ENCODE data around the gene KRTAP10-2.
"Not testable (repeated sequence)": the region's sequence is repeated elsewhere in the genome, so short reads cannot be mapped to it uniquely, and the experiment has no call there.

Gene KRTAP10-2

GRCh38 chr21:44551340-44551961, at the start of gene KRTAP10-2:
KRTAP10-2 (minus strand) TSS chr21:44551505; CDS start chr21:44551458, 47 bp downstream.
- CTCF ChIA-PET = no interaction called here
- DNase-seq (ENCODE audit: low spot score) = no peak

GRCh38 chr21:44601091-44601490, 49.8 kb upstream of the KRTAP10-2 start:
- POLR2A ChIA-PET (ENCODE audit: low non-redundant PET); H3K27ac ChIP-seq; DNase-seq (ENCODE audit: low spot score): not testable (repeated sequence)
- CTCF ChIA-PET = interaction anchor here (0.6 kb wide), 1 partner anchor 1140 kb away, joined by 4 read pairs; no protein-coding TSS in a partner anchor

More at GRCh38 chr21:44551340-44551961, at the start of gene KRTAP10-2:
- POLR2A ChIA-PET (ENCODE audit: low non-redundant PET) = no interaction called here
- TF ChIP-seq CTCF (conservative IDR thresholded peaks at IDR 0.05; ENCODE audit: low read depth) = no peak
- no peak within 1 kb of the TSS for H3K27ac ChIP-seq

GRCh38 chr21:44600118-44600978, 49.0 kb upstream of the KRTAP10-2 start, which contains the start of gene KRTAP10-7:
KRTAP10-7 (plus strand) TSS chr21:44600597; CDS start chr21:44600622, 25 bp downstream.
- H3K27ac ChIP-seq; DNase-seq (ENCODE audit: low spot score); POLR2A ChIA-PET (ENCODE audit: low non-redundant PET): not testable (repeated sequence)
- CTCF ChIA-PET = interaction anchor here (0.6 kb wide), 2 partner anchors 164 to 1140 kb away, joined by 3 to 4 read pairs; no protein-coding TSS in a partner anchor

- H3K27ac ChIP-seq = no peak overlapping the region
- DNase-seq (ENCODE audit: low spot score) = no peak
- TF ChIP-seq CTCF (conservative IDR thresholded peaks at IDR 0.05; ENCODE audit: low read depth) = no peak
- POLR2A ChIA-PET (ENCODE audit: low non-redundant PET) = no interaction called here
- CTCF ChIA-PET = no interaction called here
Observed at GRCh38 chr21:44599264-44600029, 48.1 kb upstream of the KRTAP10-2 start.

- no peak overlapping the region for H3K27ac ChIP-seq
- TF ChIP-seq CTCF (conservative IDR thresholded peaks at IDR 0.05; ENCODE audit: low read depth) = no peak
- ChIA-PET CTCF (no interaction called here), POLR2A (ENCODE audit: low non-redundant PET) (no interaction called here)
- DNase-seq (ENCODE audit: low spot score) = no peak
Observed at GRCh38 chr21:44598061-44598460, 46.8 kb upstream of the KRTAP10-2 start.

- peak; percentile 18 for DNase-seq (ENCODE audit: low spot score)
- H3K27ac ChIP-seq = no peak overlapping the region
- no peak for TF ChIP-seq CTCF (conservative IDR thresholded peaks at IDR 0.05; ENCODE audit: low read depth)
- ChIA-PET CTCF (no interaction called here), POLR2A (ENCODE audit: low non-redundant PET) (no interaction called here)
Observed at GRCh38 chr21:44596068-44596725, 44.9 kb upstream of the KRTAP10-2 start.

- TF ChIP-seq CTCF (conservative IDR thresholded peaks at IDR 0.05; ENCODE audit: low read depth) = no peak
- ChIA-PET CTCF (no interaction called here), POLR2A (ENCODE audit: low non-redundant PET) (no interaction called here)
- no peak for DNase-seq (ENCODE audit: low spot score)
- H3K27ac ChIP-seq = no peak overlapping the region
Observed at GRCh38 chr21:44595524-44595923, 44.2 kb upstream of the KRTAP10-2 start.
